ENCODE results near the gene POC1B.

DNA sequence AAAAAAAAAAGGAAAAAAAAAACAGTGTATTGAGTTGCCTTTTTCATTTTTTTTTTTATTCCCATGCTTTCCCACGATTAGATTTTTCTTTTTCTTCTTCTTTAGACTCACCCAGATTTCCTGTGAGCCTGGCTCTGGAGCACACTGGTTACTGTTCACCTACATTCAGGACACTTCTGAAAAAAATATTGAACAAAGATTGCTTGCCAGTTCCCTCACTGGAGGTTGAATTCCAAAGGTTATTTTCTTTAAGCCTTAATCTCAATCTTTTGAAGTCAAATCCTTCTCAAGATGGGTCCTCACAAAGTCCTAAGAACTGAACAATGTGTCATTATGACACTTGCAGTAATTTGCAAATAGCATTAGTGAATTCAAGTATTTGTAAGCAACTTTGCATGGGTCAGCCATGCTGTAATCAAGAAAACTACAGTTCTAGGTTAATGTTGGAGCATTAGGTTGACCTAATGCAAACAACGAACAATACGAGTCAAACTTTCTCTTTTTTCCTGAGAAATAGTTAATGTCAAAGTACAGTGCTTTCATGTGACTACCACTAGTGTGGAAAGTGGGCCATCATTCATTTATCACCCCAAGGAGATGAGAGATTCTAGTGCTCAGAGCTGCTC lies 124.3 kb downstream of the POC1B start:
- TF ChIP-seq, protein P1, sequence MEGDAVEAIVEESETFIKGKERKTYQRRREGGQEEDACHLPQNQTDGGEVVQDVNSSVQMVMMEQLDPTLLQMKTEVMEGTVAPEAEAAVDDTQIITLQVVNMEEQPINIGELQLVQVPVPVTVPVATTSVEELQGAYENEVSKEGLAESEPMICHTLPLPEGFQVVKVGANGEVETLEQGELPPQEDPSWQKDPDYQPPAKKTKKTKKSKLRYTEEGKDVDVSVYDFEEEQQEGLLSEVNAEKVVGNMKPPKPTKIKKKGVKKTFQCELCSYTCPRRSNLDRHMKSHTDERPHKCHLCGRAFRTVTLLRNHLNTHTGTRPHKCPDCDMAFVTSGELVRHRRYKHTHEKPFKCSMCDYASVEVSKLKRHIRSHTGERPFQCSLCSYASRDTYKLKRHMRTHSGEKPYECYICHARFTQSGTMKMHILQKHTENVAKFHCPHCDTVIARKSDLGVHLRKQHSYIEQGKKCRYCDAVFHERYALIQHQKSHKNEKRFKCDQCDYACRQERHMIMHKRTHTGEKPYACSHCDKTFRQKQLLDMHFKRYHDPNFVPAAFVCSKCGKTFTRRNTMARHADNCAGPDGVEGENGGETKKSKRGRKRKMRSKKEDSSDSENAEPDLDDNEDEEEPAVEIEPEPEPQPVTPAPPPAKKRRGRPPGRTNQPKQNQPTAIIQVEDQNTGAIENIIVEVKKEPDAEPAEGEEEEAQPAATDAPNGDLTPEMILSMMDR (IDR thresholded peaks at IDR 0.05 in 8 of 11, conservative IDR thresholded peaks at IDR 0.05 in 3 of 11): no peak
- TF ChIP-seq POLR2A (IDR thresholded peaks at IDR 0.05): no peak
- TF ChIP-seq POLR2AphosphoS5 (IDR thresholded peaks at IDR 0.05): no peak
